A673 (cell line): ENCODE measurements around the gene NEAT1. TPM values are rescaled to one million over a fixed set of nuclear protein-coding genes. Genes with fewer than 3 reads are reported as not detected.

Source experiments
- BruUV-seq: library from RNA; stranded (reverse); fragments of 400-500 nt; replicated peaks from 2 replicates; lab custom pipeline; 2021; lab: Mats Ljungman, UMichigan
- CTCF ChIA-PET: fragments of 300-600 bp; sonication (Branson Sonifier 250); formaldehyde crosslinking; loops from one replicate; lab custom pipeline; 2022; ENCODE audit warnings: antibody characterized with exemption; lab: Charles Lee
- POLR2A ChIA-PET: fragments of 300-600 bp; sonication (Branson Sonifier 250); formaldehyde crosslinking; loops from one replicate; lab custom pipeline; 2022; ENCODE audit warnings: antibody characterized with exemption; ENCODE audit not compliant: low non-redundant PET; lab: Charles Lee
- DNase-seq: peaks from one replicate; pipeline ENCODE4 v3.0.0-alpha.2; 2015; ENCODE audit warnings: low spot score
- H3K27ac ChIP-seq: fragments of 200-600 bp; sonication (generic); 2 replicates; pipeline ENCODE4 v1.5.1; 2016; ENCODE audit warnings: mixed run types, low read depth, mild to moderate bottlenecking, mixed read lengths, antibody characterized with exemption, low read length; ENCODE audit not compliant: poor library complexity, severe bottlenecking
- H3K27me3 ChIP-seq: fragments of 200-600 bp; sonication (generic); replicated peaks from 2 replicates; pipeline ENCODE4 v1.6.1; 2017; ENCODE audit warnings: mixed run types, low read depth, mild to moderate bottlenecking, mixed read lengths, antibody characterized with exemption, low read length; ENCODE audit not compliant: insufficient read depth, poor library complexity
- H3K36me3 ChIP-seq: fragments of 200-600 bp; sonication (generic); 2 replicates; pipeline ENCODE4 v1.6.1; 2016; ENCODE audit warnings: mixed run types, mild to moderate bottlenecking, mixed read lengths, antibody characterized with exemption, low read length; ENCODE audit not compliant: insufficient read depth, poor library complexity, severe bottlenecking
- H3K4me1 ChIP-seq: fragments of 200-600 bp; sonication (generic); 2 replicates; pipeline ENCODE4 v1.6.1; 2017; ENCODE audit warnings: mixed run types, mild to moderate bottlenecking, mixed read lengths, antibody characterized with exemption, low read length; ENCODE audit not compliant: insufficient read depth, poor library complexity, severe bottlenecking
- H3K4me3 ChIP-seq: fragments of 200-600 bp; sonication (generic); 2 replicates; pipeline ENCODE4 v1.5.1; 2016; ENCODE audit warnings: low read depth, mixed run types, mild to moderate bottlenecking, mixed read lengths, low read length; ENCODE audit not compliant: poor library complexity, severe bottlenecking
- H3K9me3 ChIP-seq: fragments of 200-600 bp; sonication (generic); 2 replicates; pipeline ENCODE4 v1.6.1; 2016; ENCODE audit warnings: mixed run types, low read depth, mild to moderate bottlenecking, mixed read lengths, antibody characterized with exemption, low read length; ENCODE audit not compliant: poor library complexity, severe bottlenecking
- EZH2 ChIP-seq: fragments of 200-600 bp; sonication (generic); IDR thresholded peaks from 2 replicates; pipeline ENCODE4 v1.6.1; 2017; ENCODE audit warnings: borderline replicate concordance, low read depth, mild to moderate bottlenecking, mixed read lengths, antibody characterized with exemption, low read length; ENCODE audit not compliant: poor library complexity, severe bottlenecking
- intact Hi-C: fragments of 100-400 bp; cut with micrococcal nuclease; formaldehyde crosslinking; loops from one replicate; pipeline ENCODE4 v1.10.0; 2022; ENCODE audit not compliant: unreplicated experiment
- total RNA-seq: library from RNA; stranded (reverse); gene quantifications from 2 replicates; pipeline ENCODE4 v1.2.3, GENCODE V29; 2021
- TF ChIP-seq, protein P1 (sequence below): fragments of 300-800, 200-600 bp; sonication (generic); conservative IDR thresholded peaks from 2 replicates; pipeline ENCODE4 v1.5.1; 2017; ENCODE audit warnings: low read depth, mild to moderate bottlenecking, antibody characterized with exemption, low read length, moderate library complexity, mixed read lengths

NEAT1 gene
- total RNA-seq, 1 experiment from 2014 or later: 196 TPM

DNA sequence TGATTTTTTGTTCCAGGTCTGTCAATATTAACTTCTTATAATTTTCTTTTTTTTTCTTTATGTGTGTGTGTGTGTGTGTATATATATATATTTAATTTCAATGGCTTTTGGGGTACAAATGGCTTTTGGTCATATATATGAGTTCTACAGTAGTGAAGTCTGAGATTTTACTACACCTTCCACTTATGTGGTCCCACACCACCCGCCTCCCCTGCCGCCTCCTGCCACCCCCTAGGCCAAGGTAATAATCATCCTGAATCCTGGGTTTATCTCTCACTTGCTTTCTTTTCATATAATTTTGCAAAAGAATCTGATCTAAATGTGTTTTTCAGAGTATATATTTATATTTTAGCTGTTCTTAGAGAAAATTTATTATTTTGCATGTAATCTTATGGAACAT, 11.1 kb downstream of the NEAT1 start:
- ChIA-PET CTCF (no interaction called here), POLR2A (interaction anchor here (0.6 kb wide), 1 partner anchor 1188 kb away, joined by 4 read pairs; no protein-coding TSS in a partner anchor)
- TF ChIP-seq, protein P1, sequence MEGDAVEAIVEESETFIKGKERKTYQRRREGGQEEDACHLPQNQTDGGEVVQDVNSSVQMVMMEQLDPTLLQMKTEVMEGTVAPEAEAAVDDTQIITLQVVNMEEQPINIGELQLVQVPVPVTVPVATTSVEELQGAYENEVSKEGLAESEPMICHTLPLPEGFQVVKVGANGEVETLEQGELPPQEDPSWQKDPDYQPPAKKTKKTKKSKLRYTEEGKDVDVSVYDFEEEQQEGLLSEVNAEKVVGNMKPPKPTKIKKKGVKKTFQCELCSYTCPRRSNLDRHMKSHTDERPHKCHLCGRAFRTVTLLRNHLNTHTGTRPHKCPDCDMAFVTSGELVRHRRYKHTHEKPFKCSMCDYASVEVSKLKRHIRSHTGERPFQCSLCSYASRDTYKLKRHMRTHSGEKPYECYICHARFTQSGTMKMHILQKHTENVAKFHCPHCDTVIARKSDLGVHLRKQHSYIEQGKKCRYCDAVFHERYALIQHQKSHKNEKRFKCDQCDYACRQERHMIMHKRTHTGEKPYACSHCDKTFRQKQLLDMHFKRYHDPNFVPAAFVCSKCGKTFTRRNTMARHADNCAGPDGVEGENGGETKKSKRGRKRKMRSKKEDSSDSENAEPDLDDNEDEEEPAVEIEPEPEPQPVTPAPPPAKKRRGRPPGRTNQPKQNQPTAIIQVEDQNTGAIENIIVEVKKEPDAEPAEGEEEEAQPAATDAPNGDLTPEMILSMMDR: no peak
- TF ChIP-seq EZH2: no peak
- Histone ChIP-seq H3K36me3 (peaks cover 49% of the 10 kb centered on the region), H3K27me3 (no peaks in the 10 kb centered on the region), H3K9me3 (no peaks in the 10 kb centered on the region), H3K4me1 (peaks cover 30% of the 10 kb centered on the region), H3K4me3 (no peak overlapping the region), H3K27ac (no peak overlapping the region)
- no peak for DNase-seq
- intact Hi-C loops: loop anchor here (1.0 to 5.0 kb wide), 2 partner anchors 17 to 51 kb away; partner anchors contain the start of gene SLC25A45
- no TSS peak for BruUV-seq

DNA sequence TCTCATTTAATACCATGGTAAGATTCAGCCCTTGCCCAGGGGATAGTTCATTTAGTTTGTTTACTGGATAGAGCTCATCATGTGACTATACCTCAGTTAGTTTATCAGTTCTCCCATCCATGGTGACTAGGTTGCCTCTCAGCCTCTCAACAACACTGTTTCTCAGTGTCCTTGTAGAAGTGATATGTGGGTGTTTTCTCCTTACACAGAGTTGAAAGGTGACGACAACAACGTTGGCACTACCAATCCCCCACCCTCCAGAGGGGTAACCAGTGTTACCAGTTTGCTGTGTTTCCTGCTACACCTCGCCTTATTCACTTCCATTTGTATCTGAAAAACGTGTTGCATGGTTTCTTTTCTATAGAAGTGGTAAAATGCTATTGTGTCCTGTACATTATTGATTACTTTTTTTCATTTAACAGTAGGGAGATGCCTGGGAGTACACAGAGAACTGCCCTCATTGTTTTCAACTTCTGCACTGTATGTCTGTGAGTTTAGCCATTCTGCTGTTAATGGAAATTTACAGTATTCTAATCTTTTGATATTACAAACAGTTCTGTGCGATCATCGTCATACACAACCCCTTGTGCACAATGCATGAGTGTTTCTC, 11.6 kb downstream of the NEAT1 start:
- intact Hi-C loops: loop anchor here (5.0 kb wide), 1 partner anchor 52 kb away; the partner anchor contains the start of gene SLC25A45
- ChIA-PET POLR2A (interaction anchor here (0.6 kb wide), 1 partner anchor 1189 kb away, joined by 4 read pairs; no protein-coding TSS in a partner anchor), CTCF (no interaction called here)
- Histone ChIP-seq H3K36me3 (peaks cover 52% of the 10 kb centered on the region), H3K9me3 (no peaks in the 10 kb centered on the region), H3K4me1 (peaks cover 25% of the 10 kb centered on the region), H3K27me3 (no peaks in the 10 kb centered on the region), H3K4me3 (no peak overlapping the region), H3K27ac (no peak overlapping the region)
- TF ChIP-seq, protein P1: no peak
- TF ChIP-seq EZH2: no peak
- no TSS peak for BruUV-seq
- DNase-seq: no peak

DNA sequence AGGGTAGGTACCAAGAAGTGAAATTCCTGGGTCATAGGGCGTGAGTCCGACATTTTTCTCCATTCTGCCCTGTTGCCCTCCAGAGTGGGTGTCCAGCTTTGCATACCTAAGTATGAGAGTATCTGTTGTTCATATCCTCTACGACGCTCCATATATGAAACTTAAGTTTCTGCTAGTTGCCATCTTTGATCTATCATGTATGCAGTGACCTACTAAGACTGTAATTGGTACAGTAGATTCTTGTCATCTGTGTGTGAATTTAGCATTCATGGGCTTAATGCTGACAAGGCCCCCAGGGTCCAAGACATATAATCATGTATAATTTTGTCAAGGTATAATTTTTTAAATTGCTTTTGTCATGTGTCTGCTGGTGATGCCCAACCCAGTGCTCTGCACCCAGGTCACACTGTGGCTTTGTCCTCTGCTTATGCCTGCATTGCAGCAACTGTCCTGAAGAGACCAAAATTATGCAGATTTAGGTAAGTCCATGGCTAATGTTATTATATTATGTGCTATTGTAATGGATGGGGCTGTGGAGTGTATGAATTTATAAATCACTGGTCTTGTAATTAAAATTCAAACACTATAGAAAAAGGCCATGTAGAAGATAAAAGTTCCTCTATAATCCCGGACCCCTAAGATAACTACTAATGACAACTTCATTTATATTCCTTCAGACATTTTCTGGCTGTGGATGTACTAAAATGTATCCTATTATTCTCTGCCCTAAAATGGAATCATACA, 12.2 kb downstream of the NEAT1 start:
- H3K9me3 ChIP-seq: no peaks in the 10 kb centered on the region
- peaks cover 52% of the 10 kb centered on the region for H3K36me3 ChIP-seq
- H3K27me3 ChIP-seq: no peaks in the 10 kb centered on the region
- no peak for DNase-seq
- no peak overlapping the region for H3K27ac ChIP-seq
- intact Hi-C loops: loop anchor here (5.0 kb wide), 1 partner anchor 53 kb away; the partner anchor contains the start of gene SLC25A45
- ChIA-PET POLR2A (no interaction called here), CTCF (no interaction called here)
- H3K4me3 ChIP-seq: no peak overlapping the region
- TF ChIP-seq, protein P1: no peak
- no peak for TF ChIP-seq EZH2
- peaks cover 18% of the 10 kb centered on the region for H3K4me1 ChIP-seq
- no TSS peak for BruUV-seq
